ENCODE results near the gene PIAS4.

GRCh38 chr19:4060621-4061177 is 53.2 kb downstream of the PIAS4 start:
- TF ChIP-seq NR2C2 (CRISPR knock-in tag; IDR thresholded peaks at IDR 0.05) (no peak), CTCF (IDR thresholded peaks at IDR 0.05) (no peak), USF1 (CRISPR knock-in tag; IDR thresholded peaks at IDR 0.05) (no peak), SP1 (CRISPR knock-in tag; conservative IDR thresholded peaks at IDR 0.05) (no peak), PREB (CRISPR knock-in tag; IDR thresholded peaks at IDR 0.05; ENCODE audit: borderline replicate concordance) (no peak), JUN (CRISPR knock-in tag; IDR thresholded peaks at IDR 0.05) (no peak), NFE2L1 (CRISPR knock-in tag; IDR thresholded peaks at IDR 0.05) (no peak), USF2 (CRISPR knock-in tag; IDR thresholded peaks at IDR 0.05) (no peak), ZNF232 (CRISPR knock-in tag; IDR thresholded peaks at IDR 0.05) (no peak), CREB1 (CRISPR knock-in tag; IDR thresholded peaks at IDR 0.05) (no peak), ZNF532 (CRISPR knock-in tag; IDR thresholded peaks at IDR 0.05; ENCODE audit: borderline replicate concordance) (no peak)

Measured in WTC11 (cell line).